GM23338 (cell line): Measurements from ENCODE around the gene CDKN1C. TPM values are rescaled to one million over a fixed set of nuclear protein-coding genes. Genes with fewer than 3 reads are reported as not detected.

Experiments used
- ATAC-seq: fragments of 200-7000 bp; cut with Tn5 transposase; 3 replicates; pipeline ENCODE4 v1.9.1; 2020
- DNase-seq: peaks from one replicate; pipeline ENCODE4 v3.0.0-alpha.2; 2015; ENCODE audit warnings: low spot score
- H2AFZ ChIP-seq: fragments of 200-600 bp; sonication (generic); 2 replicates; pipeline ENCODE4 v1.8.0; 2016; ENCODE audit warnings: antibody characterized with exemption, mild to moderate bottlenecking, moderate library complexity
- H3F3A ChIP-seq: fragments of 200-600 bp; sonication (generic); replicated peaks from 2 replicates; pipeline ENCODE4 v1.8.0; 2017; ENCODE audit warnings: antibody characterized with exemption, mixed run types, low read depth
- H3K27ac ChIP-seq: fragments of 200-600 bp; sonication (generic); 2 replicates; pipeline ENCODE4 v1.6.1; 2016; ENCODE audit warnings: low read depth
- H3K27me3 ChIP-seq: fragments of 200-600 bp; sonication (generic); 2 replicates; pipeline ENCODE4 v1.8.0; 2016; ENCODE audit warnings: mild to moderate bottlenecking, mixed run types, moderate library complexity; ENCODE audit not compliant: insufficient read depth
- H3K36me3 ChIP-seq: fragments of 200-600 bp; sonication (generic); 2 replicates; pipeline ENCODE4 v1.8.0; 2016; ENCODE audit warnings: mild to moderate bottlenecking; ENCODE audit not compliant: insufficient read depth
- H3K4me1 ChIP-seq: fragments of 200-600 bp; sonication (generic); 2 replicates; pipeline ENCODE4 v1.8.0; 2016; ENCODE audit warnings: mild to moderate bottlenecking, moderate library complexity; ENCODE audit not compliant: insufficient read depth
- H3K4me2 ChIP-seq: fragments of 200-600 bp; sonication (generic); 2 replicates; pipeline ENCODE4 v1.7.1; 2017; ENCODE audit warnings: mixed run types
- H3K4me3 ChIP-seq: fragments of 200-600 bp; sonication (generic); 2 replicates; pipeline ENCODE4 v1.6.1; 2016; ENCODE audit warnings: mixed run types
- H3K79me2 ChIP-seq: fragments of 200-600 bp; sonication (generic); replicated peaks from 2 replicates; pipeline ENCODE4 v1.8.0; 2017; ENCODE audit warnings: mild to moderate bottlenecking; ENCODE audit not compliant: insufficient read depth
- H3K9me2 ChIP-seq: fragments of 200-600 bp; sonication (generic); 2 replicates; pipeline ENCODE4 v1.8.0; 2017; ENCODE audit not compliant: insufficient read depth
- H4K20me1 ChIP-seq: fragments of 200-600 bp; sonication (generic); replicated peaks from 2 replicates; pipeline ENCODE4 v1.8.0; 2017; ENCODE audit warnings: mild to moderate bottlenecking; ENCODE audit not compliant: insufficient read depth
- H3K27ac Mint-ChIP-seq: 2 replicates; pipeline ENCODE4 v1.8.0; 2020; ENCODE audit warnings: inconsistent platforms, mild to moderate bottlenecking, moderate library complexity, mixed read lengths
- H3K27me3 Mint-ChIP-seq: 3 replicates; pipeline ENCODE4 v1.8.0; 2022; ENCODE audit warnings: low read depth, mild to moderate bottlenecking, moderate library complexity, mixed read lengths, inconsistent platforms; ENCODE audit not compliant: insufficient read depth, poor library complexity
- H3K36me3 Mint-ChIP-seq: 3 replicates; pipeline ENCODE4 v1.8.0; 2021; ENCODE audit warnings: low read depth, mild to moderate bottlenecking, inconsistent platforms, moderate library complexity, mixed read lengths
- H3K4me1 Mint-ChIP-seq: 3 replicates; pipeline ENCODE4 v1.8.0; 2020; ENCODE audit warnings: mild to moderate bottlenecking, inconsistent platforms, mixed read lengths
- H3K4me3 Mint-ChIP-seq: 3 replicates; pipeline ENCODE4 v1.8.0; 2021; ENCODE audit warnings: moderate library complexity, mild to moderate bottlenecking, inconsistent platforms, mixed read lengths
- H3K9me3 Mint-ChIP-seq: 3 replicates; pipeline ENCODE4 v1.8.0; 2020; ENCODE audit warnings: moderate library complexity, mild to moderate bottlenecking, inconsistent platforms, mixed read lengths
- EZH2 ChIP-seq: fragments of 200-600 bp; sonication (generic); IDR thresholded peaks from one replicate; pipeline ENCODE4 v1.8.0; 2017; ENCODE audit warnings: antibody characterized with exemption, mild to moderate bottlenecking, low read depth; ENCODE audit not compliant: unreplicated experiment
- POLR2AphosphoS5 ChIP-seq: IDR thresholded peaks from 2 replicates; pipeline ENCODE4 v1.6.1; 2016; ENCODE audit warnings: antibody characterized with exemption, low read depth
- REST ChIP-seq: IDR thresholded peaks from one replicate; pipeline ENCODE4 v1.6.1; 2018; ENCODE audit warnings: antibody characterized with exemption; ENCODE audit not compliant: unreplicated experiment
- ZNF331 ChIP-seq: fragments of 250-450 bp; sonication (Bioruptor Pico); IDR thresholded peaks from 2 replicates; pipeline ENCODE4 v1.5.0; 2020; ENCODE audit warnings: low read depth, mild to moderate bottlenecking, moderate library complexity
- polyA plus RNA-seq: library from polyadenylated mRNA; unstranded; fragments of >200 nt; fragmentation: Nextera tagmentation; extraction: Ambion mirVana; gene quantifications from 2 replicates; pipeline ENCODE4 v1.2.1, GENCODE V29; 2016
- total RNA-seq: library from RNA; depleted of rRNA; stranded (reverse); fragments of >200 nt; shearing (Covaris generic); gene quantifications from 2 replicates; pipeline ENCODE4 v1.2.3, GENCODE V29; 2014
- TF ChIP-seq, protein P1 (sequence below): fragments of 250-450 bp; sonication (Bioruptor Pico); IDR thresholded peaks from 2 replicates; pipeline ENCODE4 v1.5.0; 2020; ENCODE audit warnings: mild to moderate bottlenecking, moderate library complexity

The CDKN1C gene
- total and polyA plus RNA-seq, 2 experiments from 2014 or later = 19.3 to 23.5 TPM

DNA sequence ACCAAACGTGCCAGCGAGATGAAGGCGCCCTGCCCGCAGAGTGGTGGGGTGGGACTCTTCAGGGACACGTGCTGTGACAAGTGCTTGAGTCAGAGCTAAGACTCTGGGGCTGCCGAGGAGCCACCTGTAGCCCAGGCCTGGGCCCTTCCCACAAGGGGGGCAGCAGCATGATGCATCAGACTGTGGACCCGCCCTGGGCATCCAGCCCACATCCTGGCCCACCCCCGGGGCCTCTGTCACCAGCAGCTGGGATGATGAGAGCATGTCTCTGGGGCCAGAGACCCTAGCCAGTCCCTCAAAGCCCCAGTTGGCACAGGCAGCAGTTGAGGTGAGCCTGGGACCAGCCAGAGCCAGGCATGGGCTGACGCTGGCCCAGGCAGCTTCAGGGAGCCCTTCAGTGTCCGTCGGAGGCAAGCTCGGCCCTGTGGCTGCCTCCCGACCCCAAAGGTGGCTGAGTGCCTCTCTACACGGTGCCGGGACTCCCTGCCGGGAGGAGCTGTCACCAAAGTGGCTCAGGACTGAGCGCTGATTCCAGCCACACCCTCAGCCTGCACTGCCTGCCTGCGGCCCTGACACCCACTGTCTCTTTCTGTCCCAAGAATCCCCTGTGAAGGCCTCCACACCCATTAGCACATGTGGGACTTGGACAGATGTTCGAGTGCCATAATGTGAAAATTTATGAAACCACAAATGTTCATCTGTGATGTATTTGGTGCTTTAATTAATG, 41.3 kb downstream of the CDKN1C start (continued):
- TF ChIP-seq, protein P1, sequence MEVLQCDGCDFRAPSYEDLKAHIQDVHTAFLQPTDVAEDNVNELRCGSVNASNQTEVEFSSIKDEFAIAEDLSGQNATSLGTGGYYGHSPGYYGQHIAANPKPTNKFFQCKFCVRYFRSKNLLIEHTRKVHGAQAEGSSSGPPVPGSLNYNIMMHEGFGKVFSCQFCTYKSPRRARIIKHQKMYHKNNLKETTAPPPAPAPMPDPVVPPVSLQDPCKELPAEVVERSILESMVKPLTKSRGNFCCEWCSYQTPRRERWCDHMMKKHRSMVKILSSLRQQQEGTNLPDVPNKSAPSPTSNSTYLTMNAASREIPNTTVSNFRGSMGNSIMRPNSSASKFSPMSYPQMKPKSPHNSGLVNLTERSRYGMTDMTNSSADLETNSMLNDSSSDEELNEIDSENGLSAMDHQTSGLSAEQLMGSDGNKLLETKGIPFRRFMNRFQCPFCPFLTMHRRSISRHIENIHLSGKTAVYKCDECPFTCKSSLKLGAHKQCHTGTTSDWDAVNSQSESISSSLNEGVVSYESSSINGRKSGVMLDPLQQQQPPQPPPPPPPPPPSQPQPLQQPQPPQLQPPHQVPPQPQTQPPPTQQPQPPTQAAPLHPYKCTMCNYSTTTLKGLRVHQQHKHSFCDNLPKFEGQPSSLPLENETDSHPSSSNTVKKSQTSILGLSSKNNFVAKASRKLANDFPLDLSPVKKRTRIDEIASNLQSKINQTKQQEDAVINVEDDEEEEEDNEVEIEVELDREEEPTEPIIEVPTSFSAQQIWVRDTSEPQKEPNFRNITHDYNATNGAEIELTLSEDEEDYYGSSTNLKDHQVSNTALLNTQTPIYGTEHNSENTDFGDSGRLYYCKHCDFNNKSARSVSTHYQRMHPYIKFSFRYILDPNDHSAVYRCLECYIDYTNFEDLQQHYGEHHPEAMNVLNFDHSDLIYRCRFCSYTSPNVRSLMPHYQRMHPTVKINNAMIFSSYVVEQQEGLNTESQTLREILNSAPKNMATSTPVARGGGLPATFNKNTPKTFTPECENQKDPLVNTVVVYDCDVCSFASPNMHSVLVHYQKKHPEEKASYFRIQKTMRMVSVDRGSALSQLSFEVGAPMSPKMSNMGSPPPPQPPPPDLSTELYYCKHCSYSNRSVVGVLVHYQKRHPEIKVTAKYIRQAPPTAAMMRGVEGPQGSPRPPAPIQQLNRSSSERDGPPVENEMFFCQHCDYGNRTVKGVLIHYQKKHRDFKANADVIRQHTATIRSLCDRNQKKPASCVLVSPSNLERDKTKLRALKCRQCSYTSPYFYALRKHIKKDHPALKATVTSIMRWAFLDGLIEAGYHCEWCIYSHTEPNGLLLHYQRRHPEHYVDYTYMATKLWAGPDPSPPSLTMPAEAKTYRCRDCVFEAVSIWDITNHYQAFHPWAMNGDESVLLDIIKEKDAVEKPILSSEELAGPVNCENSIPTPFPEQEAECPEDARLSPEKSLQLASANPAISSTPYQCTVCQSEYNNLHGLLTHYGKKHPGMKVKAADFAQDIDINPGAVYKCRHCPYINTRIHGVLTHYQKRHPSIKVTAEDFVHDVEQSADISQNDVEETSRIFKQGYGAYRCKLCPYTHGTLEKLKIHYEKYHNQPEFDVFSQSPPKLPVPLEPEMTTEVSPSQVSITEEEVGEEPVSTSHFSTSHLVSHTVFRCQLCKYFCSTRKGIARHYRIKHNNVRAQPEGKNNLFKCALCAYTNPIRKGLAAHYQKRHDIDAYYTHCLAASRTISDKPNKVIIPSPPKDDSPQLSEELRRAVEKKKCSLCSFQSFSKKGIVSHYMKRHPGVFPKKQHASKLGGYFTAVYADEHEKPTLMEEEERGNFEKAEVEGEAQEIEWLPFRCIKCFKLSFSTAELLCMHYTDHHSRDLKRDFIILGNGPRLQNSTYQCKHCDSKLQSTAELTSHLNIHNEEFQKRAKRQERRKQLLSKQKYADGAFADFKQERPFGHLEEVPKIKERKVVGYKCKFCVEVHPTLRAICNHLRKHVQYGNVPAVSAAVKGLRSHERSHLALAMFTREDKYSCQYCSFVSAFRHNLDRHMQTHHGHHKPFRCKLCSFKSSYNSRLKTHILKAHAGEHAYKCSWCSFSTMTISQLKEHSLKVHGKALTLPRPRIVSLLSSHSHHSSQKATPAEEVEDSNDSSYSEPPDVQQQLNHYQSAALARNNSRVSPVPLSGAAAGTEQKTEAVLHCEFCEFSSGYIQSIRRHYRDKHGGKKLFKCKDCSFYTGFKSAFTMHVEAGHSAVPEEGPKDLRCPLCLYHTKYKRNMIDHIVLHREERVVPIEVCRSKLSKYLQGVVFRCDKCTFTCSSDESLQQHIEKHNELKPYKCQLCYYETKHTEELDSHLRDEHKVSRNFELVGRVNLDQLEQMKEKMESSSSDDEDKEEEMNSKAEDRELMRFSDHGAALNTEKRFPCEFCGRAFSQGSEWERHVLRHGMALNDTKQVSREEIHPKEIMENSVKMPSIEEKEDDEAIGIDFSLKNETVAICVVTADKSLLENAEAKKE = no peak
- TF ChIP-seq REST = no peak

- H2AFZ ChIP-seq = no peak overlapping the region
- H3K27ac Mint-ChIP-seq = no peak overlapping the region
- TF ChIP-seq EZH2 (no peak), POLR2AphosphoS5 (no peak), ZNF331 (CRISPR knock-in tag) (no peak)
- TF ChIP-seq, protein P1 = no peak
- H3K36me3 ChIP-seq = no peaks in the 10 kb centered on the region
- H3K9me2 ChIP-seq = no peaks in the 10 kb centered on the region
- H3K36me3 Mint-ChIP-seq = no peaks in the 10 kb centered on the region
- no peak overlapping the region for H3K4me3 ChIP-seq
- no peaks in the 10 kb centered on the region for H3F3A ChIP-seq
- H3K4me3 Mint-ChIP-seq = no peak overlapping the region
- no peaks in the 10 kb centered on the region for H3K27me3 ChIP-seq
- no peak for ATAC-seq
- no peaks in the 10 kb centered on the region; the same call in 2 of the 3 replicates for H3K9me3 Mint-ChIP-seq
- no peaks in the 10 kb centered on the region for H3K79me2 ChIP-seq
- H3K4me2 ChIP-seq = no peak overlapping the region
- DNase-seq = no peak
- peaks cover 14% of the 10 kb centered on the region for H3K4me1 Mint-ChIP-seq
- H3K4me1 ChIP-seq = no peaks in the 10 kb centered on the region
- H4K20me1 ChIP-seq = no peaks in the 10 kb centered on the region
- H3K27me3 Mint-ChIP-seq = peaks cover 18% of the 10 kb centered on the region
- no peak overlapping the region for H3K27ac ChIP-seq
These were observed 42.0 kb downstream of the CDKN1C start for GRCh38 chr11:2843551-2843950.
